OCI-LY1 (cell line): Measurements from ENCODE around the gene COG4.
A peak's percentile ranks its signal among the peaks of the same experiment; 100 is the strongest.

Experiments
- H2AFZ ChIP-seq: fragments of 200-600 bp; sonication (generic), shearing (Covaris generic); 2 replicates; pipeline ENCODE4 v1.6.0; 2014; ENCODE audit warnings: antibody characterized with exemption, mild to moderate bottlenecking, low read length
- H3F3A ChIP-seq: fragments of 200-600 bp; sonication (generic), shearing (Covaris generic); 2 replicates; pipeline ENCODE4 v1.6.0; 2014; ENCODE audit warnings: mild to moderate bottlenecking, antibody characterized with exemption, low read length, moderate library complexity; ENCODE audit not compliant: insufficient read depth
- H3K27ac ChIP-seq: fragments of 200-600 bp; sonication (generic); 2 replicates; pipeline ENCODE4 v1.5.1; 2014; ENCODE audit warnings: low read length, mixed run types, mild to moderate bottlenecking, low read depth; ENCODE audit not compliant: poor library complexity, severe bottlenecking
- H3K27me3 ChIP-seq: fragments of 200-600 bp; sonication (generic); 2 replicates; pipeline ENCODE4 v1.6.0; 2014; ENCODE audit warnings: antibody characterized with exemption, mild to moderate bottlenecking, low read length, moderate library complexity; ENCODE audit not compliant: insufficient read depth
- H3K36me3 ChIP-seq: fragments of 200-600 bp; sonication (generic); 2 replicates; pipeline ENCODE4 v1.6.1; 2014; ENCODE audit warnings: mild to moderate bottlenecking, antibody characterized with exemption, low read length, moderate library complexity, mixed read lengths; ENCODE audit not compliant: insufficient read depth
- H3K4me1 ChIP-seq: fragments of 200-600 bp; sonication (generic); 2 replicates; pipeline ENCODE4 v1.5.1; 2014; ENCODE audit warnings: mild to moderate bottlenecking, low read length, moderate library complexity; ENCODE audit not compliant: insufficient read depth, severe bottlenecking
- H3K4me2 ChIP-seq: fragments of 200-600 bp; sonication (generic), shearing (Covaris generic); 2 replicates; pipeline ENCODE4 v1.6.1; 2014; ENCODE audit warnings: low read length
- H3K4me3 ChIP-seq: fragments of 200-600 bp; sonication (generic); 2 replicates; pipeline ENCODE4 v1.5.1; 2014; ENCODE audit warnings: low read length, low read depth, mild to moderate bottlenecking, mixed read lengths; ENCODE audit not compliant: poor library complexity, severe bottlenecking
- H3K79me2 ChIP-seq: fragments of 200-600 bp; shearing (Covaris generic); 2 replicates; pipeline ENCODE4 v1.6.1; 2016; ENCODE audit warnings: mixed run types, low read length, mixed read lengths; ENCODE audit not compliant: insufficient read depth
- H3K9ac ChIP-seq: fragments of 200-600 bp; sonication (generic), shearing (Covaris generic); 2 replicates; pipeline ENCODE4 v1.6.1; 2014; ENCODE audit warnings: mild to moderate bottlenecking, low read length, mixed read lengths
- H3K9me2 ChIP-seq: fragments of 200-600 bp; sonication (generic), shearing (Covaris generic); 2 replicates; pipeline ENCODE4 v1.6.1; 2014; ENCODE audit warnings: low read depth, mild to moderate bottlenecking, low read length, mixed read lengths
- H3K9me3 ChIP-seq: fragments of 200-600 bp; shearing (Covaris generic); 2 replicates; pipeline ENCODE4 v1.6.1; 2014; ENCODE audit warnings: low read length, mixed read lengths
- H4K20me1 ChIP-seq: fragments of 200-600 bp; sonication (generic), shearing (Covaris generic); 2 replicates; pipeline ENCODE4 v1.6.0; 2016; ENCODE audit warnings: mild to moderate bottlenecking, low read length; ENCODE audit not compliant: insufficient read depth
- EZH2 ChIP-seq: fragments of 200-600 bp; sonication (generic), shearing (Covaris generic); IDR thresholded peaks from 2 replicates; pipeline ENCODE4 v1.8.0; 2017; ENCODE audit warnings: borderline replicate concordance, mixed run types, mild to moderate bottlenecking, antibody characterized with exemption, low read length, moderate library complexity, mixed read lengths
- TF ChIP-seq, protein P1 (sequence below): fragments of 200-600 bp; sonication (generic), shearing (Covaris generic); IDR thresholded peaks from 2 replicates; pipeline ENCODE4 v1.5.1; 2017; ENCODE audit warnings: mild to moderate bottlenecking, antibody characterized with exemption, low read length, moderate library complexity, mixed read lengths

COG4 gene

DNA sequence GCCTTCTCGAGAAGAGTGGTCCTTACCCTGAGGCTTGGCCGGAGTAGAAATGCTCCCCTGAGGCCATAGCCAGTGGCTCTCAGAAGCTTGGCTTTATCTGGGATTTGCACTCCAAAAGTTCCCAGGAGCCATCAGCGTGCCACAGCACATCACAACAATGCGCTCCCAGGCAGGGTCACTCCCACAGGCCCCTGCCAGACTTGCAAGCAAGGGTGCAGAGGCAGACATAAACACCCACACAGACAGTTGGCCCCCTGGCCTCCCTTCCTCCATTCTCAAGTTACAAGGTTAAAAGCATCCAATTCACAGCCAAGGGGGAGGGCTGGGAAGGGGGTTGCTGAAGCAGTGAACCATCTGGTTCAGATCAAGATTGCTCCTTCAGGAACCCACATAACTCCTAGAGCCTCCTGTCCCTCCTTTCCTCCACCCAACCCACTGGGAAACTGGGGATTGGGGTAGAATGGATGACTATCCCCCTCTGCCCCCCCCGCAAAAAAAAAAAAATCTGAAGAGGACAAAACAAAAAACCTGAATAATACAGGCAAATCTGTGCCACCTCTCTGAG is 86.3 kb downstream of the COG4 start:
- Histone ChIP-seq H3K9ac (peak overlapping the region; percentile 71; the same call in 1 of the 2 replicates), H4K20me1 (no peaks in the 10 kb centered on the region), H3K4me1 (peaks cover 62% of the 10 kb centered on the region)

DNA sequence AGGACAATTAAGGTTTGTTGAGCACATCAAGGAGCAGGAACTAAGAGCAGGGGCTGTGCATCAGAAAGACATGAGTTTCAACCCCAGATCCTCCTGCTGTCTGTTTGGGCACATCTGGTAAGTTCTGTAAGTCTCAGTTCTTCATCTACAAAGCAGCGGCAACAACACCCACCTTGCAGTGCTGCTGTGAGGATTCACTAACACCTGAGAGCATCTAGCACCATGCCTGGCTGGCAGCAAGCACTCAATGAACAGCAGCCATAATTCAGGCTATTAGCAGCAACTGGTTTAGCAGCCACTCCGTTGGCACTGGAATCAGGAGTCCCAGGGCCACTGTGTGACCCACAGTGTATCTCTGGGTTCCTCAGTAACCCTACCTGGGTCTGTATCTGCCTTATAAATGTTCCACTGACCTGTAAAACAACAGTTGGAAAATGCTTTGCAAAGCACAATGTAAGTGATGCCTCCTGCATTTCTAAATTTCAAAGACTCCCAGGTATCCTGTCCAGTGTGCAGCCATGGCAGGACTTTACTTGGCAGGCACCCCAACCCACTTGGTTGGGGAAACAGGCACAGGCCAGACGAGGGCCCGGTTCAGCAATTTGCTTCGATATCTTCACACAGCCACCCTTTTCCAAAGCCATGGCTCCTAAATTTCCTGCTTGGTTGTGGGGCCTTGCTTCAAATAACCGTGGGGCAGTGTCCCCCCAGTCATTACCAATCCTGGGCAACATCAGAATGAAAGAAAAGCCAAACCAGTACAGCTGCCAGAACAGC is 88.7 kb downstream of the COG4 start:
- H3K9me2 ChIP-seq, result no peaks in the 10 kb centered on the region
- H3K9ac ChIP-seq, result no peak overlapping the region
- peak overlapping the region; percentile 100 for H3K27ac ChIP-seq
- H3K79me2 ChIP-seq, result peaks cover 9% of the 10 kb centered on the region; the same call in 1 of the 2 replicates
- no peaks in the 10 kb centered on the region for H3K9me3 ChIP-seq
- H4K20me1 ChIP-seq, result no peaks in the 10 kb centered on the region
- TF ChIP-seq EZH2, result no peak
- TF ChIP-seq, protein P1, sequence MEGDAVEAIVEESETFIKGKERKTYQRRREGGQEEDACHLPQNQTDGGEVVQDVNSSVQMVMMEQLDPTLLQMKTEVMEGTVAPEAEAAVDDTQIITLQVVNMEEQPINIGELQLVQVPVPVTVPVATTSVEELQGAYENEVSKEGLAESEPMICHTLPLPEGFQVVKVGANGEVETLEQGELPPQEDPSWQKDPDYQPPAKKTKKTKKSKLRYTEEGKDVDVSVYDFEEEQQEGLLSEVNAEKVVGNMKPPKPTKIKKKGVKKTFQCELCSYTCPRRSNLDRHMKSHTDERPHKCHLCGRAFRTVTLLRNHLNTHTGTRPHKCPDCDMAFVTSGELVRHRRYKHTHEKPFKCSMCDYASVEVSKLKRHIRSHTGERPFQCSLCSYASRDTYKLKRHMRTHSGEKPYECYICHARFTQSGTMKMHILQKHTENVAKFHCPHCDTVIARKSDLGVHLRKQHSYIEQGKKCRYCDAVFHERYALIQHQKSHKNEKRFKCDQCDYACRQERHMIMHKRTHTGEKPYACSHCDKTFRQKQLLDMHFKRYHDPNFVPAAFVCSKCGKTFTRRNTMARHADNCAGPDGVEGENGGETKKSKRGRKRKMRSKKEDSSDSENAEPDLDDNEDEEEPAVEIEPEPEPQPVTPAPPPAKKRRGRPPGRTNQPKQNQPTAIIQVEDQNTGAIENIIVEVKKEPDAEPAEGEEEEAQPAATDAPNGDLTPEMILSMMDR, result no peak
- no peak overlapping the region; the same call in 1 of the 2 replicates for H3K4me2 ChIP-seq
- peaks cover 79% of the 10 kb centered on the region for H3K4me1 ChIP-seq
- H3K36me3 ChIP-seq, result peaks cover 6% of the 10 kb centered on the region; the same call in 1 of the 2 replicates
- peaks cover 15% of the 10 kb centered on the region for H3F3A ChIP-seq
- H3K27me3 ChIP-seq, result no peaks in the 10 kb centered on the region
- H3K4me3 ChIP-seq, result no peak overlapping the region
- H2AFZ ChIP-seq, result no peak overlapping the region

More for the DNA sequence above, 86.3 kb downstream of the COG4 start:
- no peaks in the 10 kb centered on the region for H3K9me3 ChIP-seq
- peak overlapping the region; percentile 59 for H3K27ac ChIP-seq
- peak overlapping the region; percentile 78 for H3K4me3 ChIP-seq
- no peaks in the 10 kb centered on the region for H3K27me3 ChIP-seq
- H3F3A ChIP-seq, result no peaks in the 10 kb centered on the region
- peak overlapping the region; percentile 71 for H3K4me2 ChIP-seq
- H3K36me3 ChIP-seq, result peaks cover 6% of the 10 kb centered on the region; the same call in 1 of the 2 replicates
- no peaks in the 10 kb centered on the region for H3K9me2 ChIP-seq
- no peak overlapping the region for H2AFZ ChIP-seq
- TF ChIP-seq, protein P1, result no peak
- peaks cover 9% of the 10 kb centered on the region; the same call in 1 of the 2 replicates for H3K79me2 ChIP-seq

DNA sequence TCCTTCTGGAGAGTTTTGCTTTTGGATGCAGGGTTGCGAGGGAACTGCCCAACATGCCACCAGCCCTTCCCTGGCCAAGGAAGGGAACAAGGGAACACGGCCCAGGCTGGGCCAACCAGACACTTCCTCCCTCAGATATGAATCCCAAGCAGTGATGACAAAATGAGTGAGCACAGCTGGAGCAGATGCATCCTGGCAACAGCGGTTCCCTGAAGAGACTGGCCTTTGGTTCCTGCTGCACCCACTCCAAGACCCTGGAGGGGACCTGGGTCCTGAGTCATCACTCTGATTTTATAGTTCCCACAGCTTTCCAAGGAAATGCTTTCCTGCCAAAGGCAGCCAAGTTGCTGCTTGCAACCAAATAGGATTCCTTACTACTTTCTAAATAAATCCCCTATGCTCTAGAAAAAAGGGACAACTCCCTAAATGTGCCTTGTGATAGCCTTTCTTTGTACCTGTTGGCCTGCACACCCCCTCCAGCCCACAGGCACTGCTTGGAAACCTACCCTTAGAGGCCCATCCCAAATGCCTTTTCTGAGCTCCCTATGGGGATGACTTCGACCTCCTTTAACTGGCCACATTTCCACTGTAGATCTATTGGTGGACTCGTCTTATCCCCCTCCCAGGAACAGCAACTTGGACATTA is 89.8 kb downstream of the COG4 start:
- Histone ChIP-seq H3K79me2 (peaks cover 9% of the 10 kb centered on the region; the same call in 1 of the 2 replicates), H3F3A (peaks cover 15% of the 10 kb centered on the region), H3K36me3 (peaks cover 6% of the 10 kb centered on the region; the same call in 1 of the 2 replicates), H3K27me3 (no peaks in the 10 kb centered on the region), H3K4me2 (peak overlapping the region; percentile 52), H3K4me3 (peak overlapping the region; percentile 36), H4K20me1 (no peaks in the 10 kb centered on the region), H3K4me1 (peaks cover 86% of the 10 kb centered on the region), H2AFZ (no peak overlapping the region), H3K27ac (peak overlapping the region; percentile 100), H3K9ac (peak overlapping the region; percentile 48), H3K9me2 (no peaks in the 10 kb centered on the region), H3K9me3 (no peaks in the 10 kb centered on the region)
- TF ChIP-seq, protein P1, result no peak
- TF ChIP-seq EZH2, result no peak
